GM06990 (cell line): Measurements from ENCODE around the gene STXBP1.
"Not testable (repeated sequence)": the region's sequence is repeated elsewhere in the genome, so short reads cannot be mapped to it uniquely, and the experiment has no call there.

Experiments used
- DNase-seq: peaks from one replicate; pipeline ENCODE4 v3.0.0-alpha.2; 2011; ENCODE audit not compliant: insufficient read length; ENCODE audit errors: extremely low read depth
- H3K27me3 ChIP-seq: replicated peaks from 2 replicates; pipeline ENCODE4 v1.6.0; 2011; ENCODE audit warnings: low read length; ENCODE audit not compliant: control insufficient read depth, insufficient read depth
- H3K36me3 ChIP-seq: 2 replicates; pipeline ENCODE4 v1.5.1; 2011; ENCODE audit warnings: low read length; ENCODE audit not compliant: control insufficient read depth, insufficient read depth
- H3K4me3 ChIP-seq: replicated peaks from 2 replicates; pipeline ENCODE4 v1.5.1; 2011; ENCODE audit warnings: low read depth, mild to moderate bottlenecking, control low read depth, low read length
- CTCF ChIP-seq: IDR thresholded peaks from 2 replicates; pipeline ENCODE4 v1.5.1; 2011; ENCODE audit warnings: low read length, control low read depth, mild to moderate bottlenecking, inconsistent platforms; ENCODE audit not compliant: insufficient read depth, poor library complexity, severe bottlenecking

Gene STXBP1

GRCh38 chr9:127575875-127576778 lies 36.0 kb upstream of the STXBP1 start:
- Histone ChIP-seq H3K36me3 (no peaks in the 10 kb centered on the region), H3K4me3 (no peak overlapping the region), H3K27me3 (no peaks in the 10 kb centered on the region; the same call in 1 of the 2 replicates)
- no peak for DNase-seq
- TF ChIP-seq CTCF = no peak

- not testable (repeated sequence) for H3K36me3 ChIP-seq, DNase-seq, H3K4me3 ChIP-seq, H3K27me3 ChIP-seq
Observed at GRCh38 chr9:127577194-127577593, 34.9 kb upstream of the STXBP1 start.

GRCh38 chr9:127578627-127578951 lies 33.5 kb upstream of the STXBP1 start:
- H3K27me3 ChIP-seq = no peaks in the 10 kb centered on the region; the same call in 1 of the 2 replicates
- no peak for TF ChIP-seq CTCF
- H3K4me3 ChIP-seq = no peak overlapping the region
- no peaks in the 10 kb centered on the region for H3K36me3 ChIP-seq
- DNase-seq = no peak

GRCh38 chr9:127578952-127579853 lies 32.9 kb upstream of the STXBP1 start:
- DNase-seq = peak; percentile 37
- Histone ChIP-seq H3K27me3 (no peaks in the 10 kb centered on the region; the same call in 1 of the 2 replicates), H3K36me3 (no peaks in the 10 kb centered on the region), H3K4me3 (no peak overlapping the region)
- no peak for TF ChIP-seq CTCF

GRCh38 chr9:127580366-127580765 lies 31.7 kb upstream of the STXBP1 start:
- DNase-seq = no peak
- Histone ChIP-seq H3K36me3 (no peaks in the 10 kb centered on the region), H3K27me3 (no peaks in the 10 kb centered on the region; the same call in 1 of the 2 replicates), H3K4me3 (no peak overlapping the region)
- no peak for TF ChIP-seq CTCF
